Measurements from ENCODE around the gene FZD4. TPM values are rescaled to one million over a fixed set of nuclear protein-coding genes. Genes with fewer than 3 reads are reported as not detected.

The FZD4 gene
- total RNA-seq, 2 experiments from 2014 or later = 0.17 TPM; not detected in 1

- no TSS peak for BruUV-seq (replicated peaks)
- ChIA-PET POLR2A (interaction anchor here (0.8 to 1.1 kb wide), 3 partner anchors 9 to 492 kb away, joined by 3 to 5 read pairs (median 4); no protein-coding TSS in a partner anchor), CTCF (ENCODE audit: unreplicated experiment) (no interaction called here)
- Histone ChIP-seq H3K9me2 (ENCODE audit: insufficient read depth, low read length) (no peaks in the 10 kb centered on the region), H3K79me2 (ENCODE audit: insufficient read depth, low read depth, low read length) (no peaks in the 10 kb centered on the region), H4K20me1 (ENCODE audit: insufficient read depth, low read length) (no peaks in the 10 kb centered on the region), H3K9me3 (ENCODE audit: low read length) (no peaks in the 10 kb centered on the region), H3K27ac (ENCODE audit: low read depth, low read length, poor library complexity, severe bottlenecking) (no peak overlapping the region), H3K4me2 (ENCODE audit: low read length) (no peak overlapping the region), H2AFZ (ENCODE audit: low read length) (no peak overlapping the region), H3K4me1 (ENCODE audit: insufficient read depth, low read length, poor library complexity, severe bottlenecking) (no peaks in the 10 kb centered on the region), H3K36me3 (ENCODE audit: insufficient read depth, low read length) (no peaks in the 10 kb centered on the region), H3K4me3 (ENCODE audit: low read depth, low read length, poor library complexity, severe bottlenecking) (no peak overlapping the region)
- intact Hi-C loops (cut with micrococcal nuclease; ENCODE audit: unreplicated experiment) = no loop called here
- DNase-seq (ENCODE audit: low spot score) = no peak
- TF ChIP-seq EZH2phosphoT487 (IDR thresholded peaks at IDR 0.05; ENCODE audit: borderline replicate concordance, low read depth, low read length) = no peak
- TF ChIP-seq CTCF (conservative IDR thresholded peaks at IDR 0.05; ENCODE audit: low read length) = no peak
Observed at GRCh38 chr11:86941871-86942599, 13.2 kb downstream of the FZD4 start.

GRCh38 chr11:86941077-86941870 lies 13.9 kb downstream of the FZD4 start:
- no peaks in the 10 kb centered on the region for H3K9me2 ChIP-seq (ENCODE audit: insufficient read depth, low read length)
- no peaks in the 10 kb centered on the region for H3K79me2 ChIP-seq (ENCODE audit: insufficient read depth, low read depth, low read length)
- no peak for DNase-seq (ENCODE audit: low spot score)
- H3K9me3 ChIP-seq (ENCODE audit: low read length) = no peaks in the 10 kb centered on the region
- H3K36me3 ChIP-seq (ENCODE audit: insufficient read depth, low read length) = no peaks in the 10 kb centered on the region
- H3K4me3 ChIP-seq (ENCODE audit: low read depth, low read length, poor library complexity, severe bottlenecking) = no peak overlapping the region
- BruUV-seq (replicated peaks) = no TSS peak
- no peak overlapping the region for H3K4me2 ChIP-seq (ENCODE audit: low read length)
- no peak for TF ChIP-seq EZH2phosphoT487 (IDR thresholded peaks at IDR 0.05; ENCODE audit: borderline replicate concordance, low read depth, low read length)
- no peak for TF ChIP-seq CTCF (conservative IDR thresholded peaks at IDR 0.05; ENCODE audit: low read length)
- H3K27ac ChIP-seq (ENCODE audit: low read depth, low read length, poor library complexity, severe bottlenecking) = no peak overlapping the region
- CTCF ChIA-PET (ENCODE audit: unreplicated experiment) = no interaction called here
- H4K20me1 ChIP-seq (ENCODE audit: insufficient read depth, low read length) = no peaks in the 10 kb centered on the region
- no peak overlapping the region for H2AFZ ChIP-seq (ENCODE audit: low read length)
- H3K4me1 ChIP-seq (ENCODE audit: insufficient read depth, low read length, poor library complexity, severe bottlenecking) = no peaks in the 10 kb centered on the region
- intact Hi-C loops (cut with micrococcal nuclease; ENCODE audit: unreplicated experiment) = no loop called here
- POLR2A ChIA-PET = interaction anchor here (1.1 kb wide), 1 partner anchor 8 kb away, joined by 4 read pairs; no protein-coding TSS in a partner anchor

All from OCI-LY7 (cell line).